NCI-H2107 treated with DMSO at 0.1 percent for 48 hours (cell line): ENCODE results near the gene TES.
A peak's percentile ranks its signal among the peaks of the same experiment; 100 is the strongest.

ENCODE experiments used
- DNase-seq: peaks from one replicate; lab custom pipeline; 2025; ENCODE audit not compliant: unreplicated experiment; lab: John Stamatoyannopoulos, UW

Gene TES

GRCh38 chr7:116193329-116194087 lies 16.8 kb upstream of the TES start:
- no peak for DNase-seq

GRCh38 chr7:116194115-116194514 lies 16.2 kb upstream of the TES start:
- DNase-seq = no peak

GRCh38 chr7:116195451-116195850 lies 14.9 kb upstream of the TES start:
- DNase-seq = no peak

- no peak for DNase-seq
These were observed 13.4 kb upstream of the TES start for GRCh38 chr7:116196947-116197346.

GRCh38 chr7:116197360-116197759 lies 13.0 kb upstream of the TES start:
- no peak for DNase-seq

GRCh38 chr7:116198748-116199410 lies 11.5 kb upstream of the TES start:
- no peak for DNase-seq

GRCh38 chr7:116200963-116201362 lies 9.4 kb upstream of the TES start:
- DNase-seq = no peak

- DNase-seq = peak; percentile 25
These were observed 4.2 kb upstream of the TES start for GRCh38 chr7:116206141-116206540.

GRCh38 chr7:116208919-116209318 lies 1.4 kb upstream of the TES start:
- no peak for DNase-seq

GRCh38 chr7:116209561-116210070 lies 723 bp upstream of the TES start:
- DNase-seq = no peak

GRCh38 chr7:116211006-116211912 lies 920 bp downstream of the TES start:
- DNase-seq = peak; percentile 68

GRCh38 chr7:116211913-116212596 lies 1.7 kb downstream of the TES start:
- DNase-seq = no peak

GRCh38 chr7:116212869-116213268 lies 2.5 kb downstream of the TES start:
- DNase-seq = no peak

- DNase-seq = no peak
These were observed 3.2 kb downstream of the TES start for GRCh38 chr7:116213361-116214130.

- no peak for DNase-seq
These were observed 4.6 kb downstream of the TES start for GRCh38 chr7:116214921-116215320.

GRCh38 chr7:116215551-116215950 lies 5.2 kb downstream of the TES start:
- no peak for DNase-seq

GRCh38 chr7:116216956-116217571 lies 6.7 kb downstream of the TES start:
- DNase-seq = no peak

- DNase-seq = no peak
These were observed 7.8 kb downstream of the TES start for GRCh38 chr7:116218051-116218645.

GRCh38 chr7:116218747-116219146 lies 8.4 kb downstream of the TES start:
- no peak for DNase-seq
